Neural progenitor cell (in vitro differentiated cells): ENCODE measurements around the gene PSME3IP1. TPM values are rescaled to one million over a fixed set of nuclear protein-coding genes. Genes with fewer than 3 reads are reported as not detected.

Experiments
- DNase-seq: peaks from one replicate; pipeline ENCODE4 v3.0.0-alpha.2; 2016; ENCODE audit warnings: low spot score
- H2AFZ ChIP-seq: fragments of 200-600 bp; sonication (generic); replicated peaks from 2 replicates; pipeline ENCODE4 v1.6.1; 2016; ENCODE audit warnings: antibody characterized with exemption
- H3F3A ChIP-seq: fragments of 200-600 bp; sonication (generic); 2 replicates; pipeline ENCODE4 v1.6.1; 2016; ENCODE audit warnings: antibody characterized with exemption, low read depth
- H3K27ac ChIP-seq: fragments of 200-600 bp; sonication (generic); 2 replicates; pipeline ENCODE4 v1.5.1; 2016; ENCODE audit warnings: mild to moderate bottlenecking
- H3K27me3 ChIP-seq: fragments of 200-600 bp; sonication (generic); 2 replicates; pipeline ENCODE4 v1.6.1; 2016; ENCODE audit warnings: mild to moderate bottlenecking, moderate library complexity
- H3K36me3 ChIP-seq: fragments of 200-600 bp; sonication (generic); 2 replicates; pipeline ENCODE4 v1.5.1; 2016
- H3K4me1 ChIP-seq: fragments of 200-600 bp; sonication (generic); 2 replicates; pipeline ENCODE4 v1.6.1; 2016; ENCODE audit warnings: mixed run types
- H3K4me2 ChIP-seq: fragments of 200-600 bp; sonication (generic); 2 replicates; pipeline ENCODE4 v1.6.1; 2016
- H3K4me3 ChIP-seq: fragments of 200-600 bp; sonication (generic); 2 replicates; pipeline ENCODE4 v1.5.1; 2016
- H3K79me2 ChIP-seq: fragments of 200-600 bp; sonication (generic); 2 replicates; pipeline ENCODE4 v1.6.1; 2016; ENCODE audit warnings: low read depth
- H3K9ac ChIP-seq: fragments of 200-600 bp; sonication (generic); 2 replicates; pipeline ENCODE4 v1.6.1; 2016
- H3K9me3 ChIP-seq: fragments of 200-600 bp; sonication (generic); 2 replicates; pipeline ENCODE4 v1.5.1; 2016; ENCODE audit warnings: low read depth
- H4K20me1 ChIP-seq: fragments of 200-600 bp; sonication (generic); 2 replicates; pipeline ENCODE4 v1.6.1; 2016; ENCODE audit warnings: low read depth
- H3K27ac Mint-ChIP-seq: 3 replicates; pipeline ENCODE4 v1.8.0; 2021; ENCODE audit warnings: mixed read lengths
- H3K27me3 Mint-ChIP-seq: 2 replicates; pipeline ENCODE4 v1.8.0; 2022; ENCODE audit warnings: low read depth, mild to moderate bottlenecking, inconsistent platforms, moderate library complexity, mixed read lengths; ENCODE audit not compliant: insufficient read depth
- H3K36me3 Mint-ChIP-seq: 3 replicates; pipeline ENCODE4 v1.8.0; 2021; ENCODE audit warnings: mixed read lengths
- H3K4me1 Mint-ChIP-seq: 3 replicates; pipeline ENCODE4 v1.8.0; 2021; ENCODE audit warnings: mixed read lengths
- H3K4me3 Mint-ChIP-seq: 3 replicates; pipeline ENCODE4 v1.8.0; 2021; ENCODE audit warnings: mild to moderate bottlenecking, moderate library complexity, mixed read lengths
- H3K9me3 Mint-ChIP-seq: 3 replicates; pipeline ENCODE4 v1.8.0; 2020; ENCODE audit warnings: mixed read lengths
- CTCF ChIP-seq: fragments of 200-600 bp; sonication (generic); IDR thresholded peaks from 2 replicates; pipeline ENCODE4 v1.5.1; 2017; ENCODE audit warnings: antibody characterized with exemption, mild to moderate bottlenecking
- EZH2 ChIP-seq: fragments of 200-600 bp; sonication (generic); IDR thresholded peaks from 2 replicates; pipeline ENCODE4 v1.6.1; 2017; ENCODE audit warnings: antibody characterized with exemption, mild to moderate bottlenecking, moderate library complexity
- EZH2phosphoT487 ChIP-seq: fragments of 200-600 bp; sonication (generic); IDR thresholded peaks from 2 replicates; pipeline ENCODE4 v1.6.1; 2017; ENCODE audit warnings: antibody characterized with exemption
- total RNA-seq: library from RNA; depleted of rRNA; stranded (reverse); fragments of >200 nt; gene quantifications from 2 replicates; pipeline ENCODE4 v1.2.3, GENCODE V29; 2015; ENCODE audit warnings: low replicate concordance

Gene PSME3IP1
- total RNA-seq, 1 donor from 2014 or later, result 184 TPM

GRCh38 chr16:57169327-57169726 lies 16.5 kb downstream of the PSME3IP1 start:
- H3K27ac Mint-ChIP-seq, result no peak overlapping the region
- Histone ChIP-seq H3K79me2 (peaks cover 4% of the 10 kb centered on the region), H3K36me3 (peaks cover 2% of the 10 kb centered on the region), H3K27ac (peak overlapping the region; percentile 75), H3K27me3 (no peaks in the 10 kb centered on the region), H3F3A (peaks cover 19% of the 10 kb centered on the region), H3K4me2 (peak overlapping the region; percentile 56), H4K20me1 (peaks cover 14% of the 10 kb centered on the region), H3K4me3 (no peak overlapping the region), H3K9ac (no peak overlapping the region), H2AFZ (no peak overlapping the region), H3K9me3 (no peaks in the 10 kb centered on the region), H3K4me1 (peaks cover 14% of the 10 kb centered on the region)
- H3K36me3 Mint-ChIP-seq, result peaks cover 31% of the 10 kb centered on the region
- H3K4me1 Mint-ChIP-seq, result peaks cover 41% of the 10 kb centered on the region
- DNase-seq, result peak; percentile 75
- H3K27me3 Mint-ChIP-seq, result no peaks in the 10 kb centered on the region
- no peak overlapping the region for H3K4me3 Mint-ChIP-seq
- H3K9me3 Mint-ChIP-seq, result no peaks in the 10 kb centered on the region
- no peak for TF ChIP-seq EZH2
- TF ChIP-seq CTCF, result no peak
- no peak for TF ChIP-seq EZH2phosphoT487

- H3K36me3 ChIP-seq, result peaks cover 11% of the 10 kb centered on the region
These were observed 17.9 kb downstream of the PSME3IP1 start for GRCh38 chr16:57167953-57168352.

GRCh38 chr16:57167538-57167937 lies 18.3 kb downstream of the PSME3IP1 start:
- peaks cover 14% of the 10 kb centered on the region for H4K20me1 ChIP-seq
- Mint-ChIP-seq H3K36me3 (peaks cover 34% of the 10 kb centered on the region), H3K27ac (no peak overlapping the region), H3K4me1 (peaks cover 28% of the 10 kb centered on the region), H3K9me3 (no peaks in the 10 kb centered on the region), H3K4me3 (no peak overlapping the region), H3K27me3 (no peaks in the 10 kb centered on the region)
- no peak overlapping the region for H3K9ac ChIP-seq
- no peaks in the 10 kb centered on the region for H3K9me3 ChIP-seq
- no peak for DNase-seq
- no peak overlapping the region for H2AFZ ChIP-seq
- H3F3A ChIP-seq, result peaks cover 19% of the 10 kb centered on the region
- H3K4me2 ChIP-seq, result no peak overlapping the region
- H3K36me3 ChIP-seq, result peaks cover 14% of the 10 kb centered on the region
- H3K4me1 ChIP-seq, result peaks cover 14% of the 10 kb centered on the region
- no peak overlapping the region for H3K4me3 ChIP-seq
- TF ChIP-seq EZH2, result no peak
- TF ChIP-seq CTCF, result no peak
- TF ChIP-seq EZH2phosphoT487, result no peak
- H3K79me2 ChIP-seq, result no peaks in the 10 kb centered on the region
- H3K27me3 ChIP-seq, result no peaks in the 10 kb centered on the region
- no peak overlapping the region for H3K27ac ChIP-seq

More at GRCh38 chr16:57167953-57168352, 17.9 kb downstream of the PSME3IP1 start:
- Histone ChIP-seq H3K27me3 (no peaks in the 10 kb centered on the region), H3F3A (peaks cover 19% of the 10 kb centered on the region), H3K27ac (no peak overlapping the region), H3K4me2 (no peak overlapping the region), H3K79me2 (no peaks in the 10 kb centered on the region), H3K9ac (no peak overlapping the region), H3K4me3 (no peak overlapping the region), H3K4me1 (peaks cover 14% of the 10 kb centered on the region), H2AFZ (no peak overlapping the region), H4K20me1 (peaks cover 14% of the 10 kb centered on the region), H3K9me3 (no peaks in the 10 kb centered on the region)
- H3K27ac Mint-ChIP-seq, result no peak overlapping the region
- peak; percentile 64 for DNase-seq
- TF ChIP-seq CTCF (peak; percentile 71), EZH2 (no peak)
- H3K4me1 Mint-ChIP-seq, result peaks cover 32% of the 10 kb centered on the region
- no peaks in the 10 kb centered on the region for H3K27me3 Mint-ChIP-seq
- no peaks in the 10 kb centered on the region for H3K9me3 Mint-ChIP-seq
- H3K36me3 Mint-ChIP-seq, result peaks cover 34% of the 10 kb centered on the region
- H3K4me3 Mint-ChIP-seq, result no peak overlapping the region
